Natural killer cell (primary cell): ENCODE results near the gene BNC2. TPM values are rescaled to one million over a fixed set of nuclear protein-coding genes. Genes with fewer than 3 reads are reported as not detected.
"Not testable (repeated sequence)": the region's sequence is repeated elsewhere in the genome, so short reads cannot be mapped to it uniquely, and the experiment has no call there.

Experiments
- ATAC-seq, 3 donors: fragments of 150-1000 bp in 2 of 3; fragments of 200-7000 bp in 1 of 3; cut with Tn5 transposase; 1 replicate in 1 of 3; 2 replicates in 2 of 3; pipeline ENCODE4 v1.10.0; 2021; ENCODE audit warnings: mild to moderate bottlenecking in 2 of 3, moderate library complexity in 2 of 3
- DNase-seq, 2 donors: peaks; one replicate each; pipeline versions ENCODE4 v3.0.0 to v3.0.0-alpha.2; 2013 to 2021; ENCODE audit warnings: mixed read lengths in 1 of 2
- H3K27ac ChIP-seq: one replicate; pipeline ENCODE4 v1.5.1; 2013; ENCODE audit warnings: mild to moderate bottlenecking, low read length
- H3K27me3 ChIP-seq: one replicate; pipeline ENCODE4 v1.6.1; 2013; ENCODE audit warnings: low read length; ENCODE audit not compliant: control insufficient read depth, insufficient read depth
- H3K36me3 ChIP-seq: one replicate; pipeline ENCODE4 v1.6.1; 2013; ENCODE audit warnings: low read length; ENCODE audit not compliant: control insufficient read depth, insufficient read depth
- H3K4me1 ChIP-seq: one replicate; pipeline ENCODE4 v1.6.1; 2013; ENCODE audit warnings: low read length; ENCODE audit not compliant: control insufficient read depth, insufficient read depth
- H3K4me3 ChIP-seq: one replicate; pipeline ENCODE4 v1.5.1; 2013; ENCODE audit warnings: low read length
- H3K9me3 ChIP-seq: one replicate; pipeline ENCODE4 v1.6.1; 2013; ENCODE audit warnings: low read length; ENCODE audit not compliant: control insufficient read depth, insufficient read depth
- H3K27ac Mint-ChIP-seq, 2 donors: one replicate each; pipeline ENCODE4 v1.8.0; 2022; ENCODE audit warnings: mild to moderate bottlenecking in 2 of 2, mixed read lengths in 2 of 2, moderate library complexity in 1 of 2
- H3K27me3 Mint-ChIP-seq, 2 donors: one replicate each; pipeline ENCODE4 v1.8.0; 2022; ENCODE audit warnings: low read depth in 2 of 2, mixed read lengths in 2 of 2
- H3K36me3 Mint-ChIP-seq: one replicate; pipeline ENCODE4 v1.8.0; 2022; ENCODE audit warnings: mixed read lengths
- H3K4me1 Mint-ChIP-seq, 2 donors: one replicate each; pipeline ENCODE4 v1.8.0; 2022; ENCODE audit warnings: mixed read lengths in 2 of 2
- H3K4me3 Mint-ChIP-seq: one replicate; pipeline ENCODE4 v1.8.0; 2022; ENCODE audit warnings: mild to moderate bottlenecking, moderate library complexity, mixed read lengths
- H3K9me3 Mint-ChIP-seq, 2 donors: one replicate each; pipeline ENCODE4 v1.8.0; 2022; ENCODE audit warnings: mixed read lengths in 2 of 2
- CTCF ChIP-seq: fragments of 200-600 bp; IDR thresholded peaks from one replicate; pipeline ENCODE4 v1.8.0; 2022; ENCODE audit warnings: antibody characterized with exemption
- WGBS: methylation state at CpG from one replicate; pipeline ENCODE4 v1.1.7; 2013; ENCODE audit warnings: missing lambda C conversion rate; ENCODE audit not compliant: insufficient coverage; 5-methylcytosine and 5-hydroxymethylcytosine counted together
- intact Hi-C: fragments of 100-400 bp; cut with micrococcal nuclease; formaldehyde crosslinking; loops from one replicate; pipeline ENCODE4 v1.14.2; 2022
- total RNA-seq, 4 donors: library from RNA; stranded (reverse); fragments of 120-200 nt in 1 of 4; gene quantifications; one replicate each; pipeline versions ENCODE4 v1.2.3 to v1.2.4, GENCODE V29; 2013 to 2022

The BNC2 gene
- total RNA-seq, 3 donors from 2014 or later (not counting 1 experiment from before 2014, with no cell fraction given) = 36.9 to 84.2 (median 66.5) TPM

GRCh38 chr9:16485160-16485559 lies 385.3 kb downstream of the BNC2 start:
- no peaks in the 10 kb centered on the region for H3K4me1 ChIP-seq
- no peaks in the 10 kb centered on the region for H3K27me3 ChIP-seq
- TF ChIP-seq CTCF = no peak
- no peaks in the 10 kb centered on the region for H3K9me3 ChIP-seq
- WGBS = 91% methylated on average over 3 of the region's 3 CpGs
- no peaks in the 10 kb centered on the region for H3K36me3 Mint-ChIP-seq
- no peak overlapping the region for H3K27ac ChIP-seq
- no peak overlapping the region for H3K4me3 ChIP-seq
- ATAC-seq = no peak
- H3K9me3 Mint-ChIP-seq = no peaks in the 10 kb centered on the region
- DNase-seq = no peak
- intact Hi-C loops = no loop called here
- H3K4me3 Mint-ChIP-seq = no peak overlapping the region
- peaks cover 5 to 17% of the 10 kb centered on the region in 2 donors for H3K4me1 Mint-ChIP-seq
- no peak overlapping the region for H3K27ac Mint-ChIP-seq
- H3K36me3 ChIP-seq = no peaks in the 10 kb centered on the region
- no peaks in the 10 kb centered on the region for H3K27me3 Mint-ChIP-seq

GRCh38 chr9:16484744-16485143 lies 385.7 kb downstream of the BNC2 start:
- no peak overlapping the region for H3K4me3 Mint-ChIP-seq
- H3K4me3 ChIP-seq = no peak overlapping the region
- no peaks in the 10 kb centered on the region for H3K36me3 ChIP-seq
- H3K27ac ChIP-seq = no peak overlapping the region
- WGBS = 76% methylated on average over 2 of the region's 2 CpGs
- intact Hi-C loops = no loop called here
- H3K27me3 Mint-ChIP-seq = no peaks in the 10 kb centered on the region
- H3K36me3 Mint-ChIP-seq = no peaks in the 10 kb centered on the region
- H3K27me3 ChIP-seq = no peaks in the 10 kb centered on the region
- no peaks in the 10 kb centered on the region for H3K4me1 ChIP-seq
- DNase-seq (no peak), ATAC-seq (no peak)
- H3K4me1 Mint-ChIP-seq = peaks cover 5 to 13% of the 10 kb centered on the region in 2 donors
- no peak overlapping the region for H3K27ac Mint-ChIP-seq
- no peaks in the 10 kb centered on the region for H3K9me3 Mint-ChIP-seq
- no peak for TF ChIP-seq CTCF
- H3K9me3 ChIP-seq = no peaks in the 10 kb centered on the region

GRCh38 chr9:16484180-16484579 lies 386.3 kb downstream of the BNC2 start:
- Mint-ChIP-seq H3K27ac (no peak overlapping the region), H3K27me3 (no peaks in the 10 kb centered on the region), H3K4me1 (peaks cover 5 to 10% of the 10 kb centered on the region in 2 donors), H3K9me3 (no peaks in the 10 kb centered on the region), H3K36me3 (no peaks in the 10 kb centered on the region), H3K4me3 (no peak overlapping the region)
- Histone ChIP-seq H3K27me3 (no peaks in the 10 kb centered on the region), H3K27ac (no peak overlapping the region), H3K36me3 (no peaks in the 10 kb centered on the region), H3K4me3 (no peak overlapping the region), H3K4me1 (no peaks in the 10 kb centered on the region), H3K9me3 (no peaks in the 10 kb centered on the region)
- no peak for ATAC-seq
- 86% methylated on average over 5 of the region's 5 CpGs for WGBS
- intact Hi-C loops = no loop called here
- no peak for DNase-seq
- no peak for TF ChIP-seq CTCF

GRCh38 chr9:16482764-16483163 lies 387.7 kb downstream of the BNC2 start:
- H3K36me3 Mint-ChIP-seq = no peaks in the 10 kb centered on the region
- H3K4me3 ChIP-seq = no peak overlapping the region
- intact Hi-C loops = no loop called here
- no peak for TF ChIP-seq CTCF
- no peaks in the 10 kb centered on the region for H3K27me3 Mint-ChIP-seq
- no peaks in the 10 kb centered on the region for H3K27me3 ChIP-seq
- H3K9me3 ChIP-seq = no peaks in the 10 kb centered on the region
- no peak overlapping the region for H3K27ac Mint-ChIP-seq
- DNase-seq = no peak
- H3K36me3 ChIP-seq = no peaks in the 10 kb centered on the region
- no peak overlapping the region for H3K27ac ChIP-seq
- 81% methylated on average over 4 of the region's 6 CpGs for WGBS
- H3K4me1 Mint-ChIP-seq = peaks cover 5 to 10% of the 10 kb centered on the region in 2 donors
- ATAC-seq = no peak
- no peaks in the 10 kb centered on the region for H3K4me1 ChIP-seq
- H3K9me3 Mint-ChIP-seq = no peaks in the 10 kb centered on the region
- H3K4me3 Mint-ChIP-seq = no peak overlapping the region

- DNase-seq, H3K4me3 ChIP-seq, intact Hi-C loops, H3K36me3 Mint-ChIP-seq, H3K27me3 ChIP-seq, H3K27me3 Mint-ChIP-seq, H3K4me1 ChIP-seq, H3K27ac ChIP-seq, H3K9me3 Mint-ChIP-seq, H3K36me3 ChIP-seq, H3K4me3 Mint-ChIP-seq, H3K27ac Mint-ChIP-seq, H3K9me3 ChIP-seq, ATAC-seq: not testable (repeated sequence)
- WGBS = 93% methylated on average over 20 of the region's 20 CpGs
- H3K4me1 Mint-ChIP-seq = peaks cover 5 to 15% of the 10 kb centered on the region in 2 donors
Observed at GRCh38 chr9:16480584-16480983, 389.9 kb downstream of the BNC2 start.
